Tibial artery (tissue), 4 donors: ENCODE data around the gene TSEN15.
A peak's percentile ranks its signal among the peaks of the same experiment; 100 is the strongest.

Experiments used
- DNase-seq, 2 donors: peaks; one replicate each; pipeline ENCODE4 v3.0.0-alpha.2; 2019
- H3K27ac ChIP-seq, 2 donors: fragments of 200-600 bp; sonication (generic) in 1 of 2; 1 replicate in 1 of 2; 2 replicates in 1 of 2; pipeline ENCODE4 v1.5.1; 2018 to 2019; ENCODE audit warnings: mild to moderate bottlenecking in 1 of 2
- H3K27me3 ChIP-seq, 2 donors: fragments of 200-600 bp; sonication (generic) in 1 of 2; one replicate each; pipeline versions ENCODE4 v1.5.1 to v1.6.0; 2016 to 2019
- H3K36me3 ChIP-seq, 3 donors: fragments of 200-600 bp; sonication (generic) in 2 of 3; one replicate each; pipeline ENCODE4 v1.5.1; 2016 to 2019; ENCODE audit warnings: mild to moderate bottlenecking in 2 of 3
- H3K4me1 ChIP-seq, 4 donors: fragments of 200-600 bp; sonication (generic) in 2 of 4; 1 replicate in 3 of 4; 2 replicates in 1 of 4; pipeline ENCODE4 v1.5.1; 2016 to 2019
- H3K4me3 ChIP-seq, 2 donors: fragments of 200-600 bp; sonication (generic) in 1 of 2; 1 replicate in 1 of 2; 2 replicates in 1 of 2; pipeline ENCODE4 v1.5.1; 2018 to 2019; ENCODE audit warnings: mild to moderate bottlenecking in 2 of 2
- H3K9me3 ChIP-seq, 3 donors: fragments of 200-600 bp; sonication (generic) in 1 of 3; one replicate each; pipeline ENCODE4 v1.5.1; 2016 to 2019
- intact Hi-C: fragments of 100-400 bp; cut with DNase I; formaldehyde crosslinking; loops from one replicate; pipeline ENCODE4 v1.15.0; 2023; ENCODE audit warnings: low total_unique reads
- TF ChIP-seq, protein P1 (sequence below), 2 experiments: fragments of 200-600 bp in 1 of 2; fragments of 450-650 bp in 1 of 2; IDR thresholded peaks; one replicate each; pipeline ENCODE4 v1.5.1; 2017 to 2019; ENCODE audit warnings: antibody characterized with exemption in 2 of 2, mild to moderate bottlenecking in 1 of 2, moderate library complexity in 1 of 2

TSEN15 gene

DNA sequence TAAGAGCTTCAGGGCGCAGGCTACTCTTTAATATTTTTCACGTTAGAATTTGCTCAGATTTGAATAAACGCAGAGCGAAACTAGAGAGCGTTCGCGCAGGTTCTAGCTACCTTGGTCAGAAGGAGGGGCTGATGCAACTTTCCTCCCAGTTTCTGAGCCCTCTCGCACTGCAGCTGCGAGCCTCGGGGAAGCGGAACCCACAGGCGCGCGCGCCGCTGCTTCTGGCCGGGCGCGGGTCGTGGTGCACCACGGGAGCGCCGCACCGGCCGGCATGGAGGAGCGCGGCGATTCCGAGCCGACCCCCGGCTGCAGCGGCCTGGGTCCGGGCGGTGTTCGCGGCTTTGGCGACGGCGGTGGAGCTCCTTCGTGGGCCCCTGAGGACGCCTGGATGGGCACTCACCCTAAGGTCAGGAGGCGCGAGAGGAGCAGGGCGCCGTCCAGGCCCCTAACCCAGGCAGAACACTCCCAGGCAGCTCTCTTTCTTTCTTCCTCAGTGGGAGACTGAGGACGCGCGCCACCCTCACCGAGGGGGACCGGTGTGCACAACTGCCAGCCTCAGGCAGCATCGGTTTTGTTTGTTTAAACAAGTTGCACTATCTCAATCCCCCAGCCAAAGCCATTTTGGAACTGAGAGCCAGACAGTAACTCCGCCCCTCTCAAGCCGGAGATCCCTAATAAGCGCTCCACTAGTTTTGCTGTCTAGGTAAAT is at the start of gene TSEN15:
Gene TSEN15, plus strand, starts transcription at position 246 of the 709 bp plus-strand sequence. Its CDS starts 26 bp downstream, at position 272.
- DNase-seq = peak; percentile 69 to 83
- H3K27me3 ChIP-seq = no peaks in the 10 kb centered on the region
- intact Hi-C loops = no loop called here

DNA sequence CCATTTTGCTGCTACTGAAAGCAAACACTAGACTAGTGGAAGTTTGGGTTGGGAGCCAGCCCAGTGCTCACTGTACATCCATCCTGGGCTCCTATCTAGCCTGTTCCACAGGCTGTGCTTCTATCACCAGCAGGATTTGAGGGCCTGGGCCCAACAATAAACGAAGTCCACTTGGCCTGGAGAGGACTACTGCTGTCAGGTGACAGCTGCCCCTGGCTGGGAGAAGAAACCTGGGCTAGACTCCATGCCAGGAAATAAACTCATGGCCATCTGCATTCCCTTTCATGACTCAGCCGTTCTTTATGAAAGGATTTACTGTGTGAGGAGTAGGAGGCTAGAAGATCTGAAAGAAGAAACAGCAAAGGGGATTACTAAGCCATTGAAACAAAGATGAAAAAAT is 49.5 kb upstream of the TSEN15 start:
- TF ChIP-seq, protein P1, sequence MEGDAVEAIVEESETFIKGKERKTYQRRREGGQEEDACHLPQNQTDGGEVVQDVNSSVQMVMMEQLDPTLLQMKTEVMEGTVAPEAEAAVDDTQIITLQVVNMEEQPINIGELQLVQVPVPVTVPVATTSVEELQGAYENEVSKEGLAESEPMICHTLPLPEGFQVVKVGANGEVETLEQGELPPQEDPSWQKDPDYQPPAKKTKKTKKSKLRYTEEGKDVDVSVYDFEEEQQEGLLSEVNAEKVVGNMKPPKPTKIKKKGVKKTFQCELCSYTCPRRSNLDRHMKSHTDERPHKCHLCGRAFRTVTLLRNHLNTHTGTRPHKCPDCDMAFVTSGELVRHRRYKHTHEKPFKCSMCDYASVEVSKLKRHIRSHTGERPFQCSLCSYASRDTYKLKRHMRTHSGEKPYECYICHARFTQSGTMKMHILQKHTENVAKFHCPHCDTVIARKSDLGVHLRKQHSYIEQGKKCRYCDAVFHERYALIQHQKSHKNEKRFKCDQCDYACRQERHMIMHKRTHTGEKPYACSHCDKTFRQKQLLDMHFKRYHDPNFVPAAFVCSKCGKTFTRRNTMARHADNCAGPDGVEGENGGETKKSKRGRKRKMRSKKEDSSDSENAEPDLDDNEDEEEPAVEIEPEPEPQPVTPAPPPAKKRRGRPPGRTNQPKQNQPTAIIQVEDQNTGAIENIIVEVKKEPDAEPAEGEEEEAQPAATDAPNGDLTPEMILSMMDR (IDR thresholded peaks at IDR 0.05) = no peak
- no peaks in the 10 kb centered on the region for H3K4me1 ChIP-seq
- H3K36me3 ChIP-seq = no peaks in the 10 kb centered on the region
- DNase-seq = no peak
- no peaks in the 10 kb centered on the region for H3K9me3 ChIP-seq
- intact Hi-C loops = no loop called here
- no peak overlapping the region for H3K4me3 ChIP-seq
- no peaks in the 10 kb centered on the region for H3K27me3 ChIP-seq
- H3K27ac ChIP-seq = no peak overlapping the region

More for the DNA sequence above, at the start of gene TSEN15:
- TF ChIP-seq, protein P1 (IDR thresholded peaks at IDR 0.05) = no peak
- Histone ChIP-seq H3K4me1 (peaks cover 0 to 23% (median 16%) of the 10 kb centered on the region in 4 donors), H3K9me3 (no peaks in the 10 kb centered on the region), H3K27ac (peak within 1 kb of the TSS; percentile 81 to 89), H3K36me3 (peaks cover 0 to 7% (median 6%) of the 10 kb centered on the region in 3 donors), H3K4me3 (peak within 1 kb of the TSS; percentile 87 to 96)

DNA sequence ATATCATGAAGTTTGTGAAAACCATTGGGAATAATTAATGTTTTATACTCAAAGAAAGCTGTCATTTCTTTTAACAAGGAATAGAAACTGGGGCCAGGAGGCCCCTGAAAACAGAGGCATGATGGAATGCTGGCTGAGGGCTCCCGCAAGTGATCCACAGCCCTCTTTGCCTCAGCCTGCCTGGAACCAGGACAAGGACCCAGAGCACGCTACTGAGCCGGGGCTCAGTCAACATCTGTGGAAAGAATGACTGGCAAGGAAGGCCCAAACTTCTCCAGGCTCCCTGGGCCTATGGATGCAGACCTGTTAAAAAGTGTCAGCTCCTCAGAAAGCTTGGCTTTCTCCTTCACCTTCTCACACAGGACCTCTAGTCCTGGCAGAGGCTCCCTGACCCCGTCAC is 46.6 kb upstream of the TSEN15 start:
- H3K4me3 ChIP-seq = no peak overlapping the region
- no peak for DNase-seq
- intact Hi-C loops = no loop called here
- no peaks in the 10 kb centered on the region for H3K9me3 ChIP-seq
- TF ChIP-seq, protein P1 (IDR thresholded peaks at IDR 0.05) = no peak
- no peaks in the 10 kb centered on the region for H3K4me1 ChIP-seq
- no peaks in the 10 kb centered on the region for H3K36me3 ChIP-seq
- H3K27me3 ChIP-seq = no peaks in the 10 kb centered on the region
- no peak overlapping the region for H3K27ac ChIP-seq

DNA sequence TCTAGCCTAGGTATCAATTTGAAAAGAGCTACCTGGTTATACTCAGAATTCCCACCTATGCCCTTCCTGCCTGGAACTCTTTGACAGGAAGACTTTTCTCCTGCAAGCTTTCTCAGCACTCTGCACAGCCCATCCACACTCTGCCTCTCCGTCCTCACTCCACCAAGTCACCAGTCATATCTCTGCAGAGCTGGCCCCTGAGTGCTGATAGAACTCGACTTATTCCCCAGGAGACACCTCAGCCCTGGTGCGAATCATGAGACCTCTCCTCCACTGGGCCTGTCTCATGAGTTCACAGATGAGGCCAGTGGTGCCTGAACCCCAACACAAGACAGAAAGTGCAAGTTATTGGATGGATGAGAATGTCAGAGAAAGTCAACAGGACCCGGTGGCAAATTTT is 46.0 kb upstream of the TSEN15 start:
- no peaks in the 10 kb centered on the region for H3K9me3 ChIP-seq
- no peak for DNase-seq
- intact Hi-C loops = no loop called here
- no peaks in the 10 kb centered on the region for H3K4me1 ChIP-seq
- TF ChIP-seq, protein P1 (IDR thresholded peaks at IDR 0.05) = no peak
- H3K4me3 ChIP-seq = no peak overlapping the region
- H3K36me3 ChIP-seq = no peaks in the 10 kb centered on the region
- no peak overlapping the region for H3K27ac ChIP-seq
- H3K27me3 ChIP-seq = no peaks in the 10 kb centered on the region

DNA sequence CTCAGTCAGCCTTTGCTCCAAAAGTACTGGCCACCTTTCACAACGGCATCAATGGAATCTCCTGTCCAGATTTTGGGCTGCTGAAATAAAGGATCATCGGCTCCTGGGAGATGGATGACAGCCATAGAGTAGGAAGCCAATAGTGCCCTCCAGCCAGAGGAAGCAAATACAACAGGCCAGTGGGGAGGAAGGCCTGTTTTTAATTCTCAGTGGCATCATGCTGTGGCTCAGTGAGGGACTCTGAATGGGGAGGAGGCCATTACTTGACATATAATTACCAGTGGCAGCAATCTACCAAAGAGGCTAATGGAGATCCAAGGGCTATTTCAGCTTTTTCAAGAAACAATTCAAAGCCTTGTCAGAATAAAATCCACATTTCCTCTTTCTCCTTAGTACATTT is 40.7 kb upstream of the TSEN15 start:
- Histone ChIP-seq H3K9me3 (no peaks in the 10 kb centered on the region), H3K4me1 (no peaks in the 10 kb centered on the region), H3K4me3 (no peak overlapping the region), H3K36me3 (no peaks in the 10 kb centered on the region), H3K27ac (no peak overlapping the region), H3K27me3 (no peaks in the 10 kb centered on the region)
- DNase-seq = no peak
- TF ChIP-seq, protein P1 (IDR thresholded peaks at IDR 0.05) = no peak
- intact Hi-C loops = no loop called here
